GM12875 (cell line): ENCODE data around the gene HSPA12A.

ENCODE experiments used
- H3K4me3 ChIP-seq: one replicate; pipeline ENCODE4 v1.5.1; 2011; ENCODE audit warnings: low read depth, low read length, control low read depth
- TF ChIP-seq, protein P1 (sequence below): IDR thresholded peaks from 2 replicates; pipeline ENCODE4 v1.5.1; 2011; ENCODE audit warnings: low read depth, mild to moderate bottlenecking, control low read depth, inconsistent platforms, low read length, moderate library complexity, borderline replicate concordance; ENCODE audit not compliant: insufficient read depth

HSPA12A gene

GRCh38 chr10:116648903-116649302 lies 93.5 kb downstream of the HSPA12A start:
- H3K4me3 ChIP-seq = no peak overlapping the region
- TF ChIP-seq, protein P1, sequence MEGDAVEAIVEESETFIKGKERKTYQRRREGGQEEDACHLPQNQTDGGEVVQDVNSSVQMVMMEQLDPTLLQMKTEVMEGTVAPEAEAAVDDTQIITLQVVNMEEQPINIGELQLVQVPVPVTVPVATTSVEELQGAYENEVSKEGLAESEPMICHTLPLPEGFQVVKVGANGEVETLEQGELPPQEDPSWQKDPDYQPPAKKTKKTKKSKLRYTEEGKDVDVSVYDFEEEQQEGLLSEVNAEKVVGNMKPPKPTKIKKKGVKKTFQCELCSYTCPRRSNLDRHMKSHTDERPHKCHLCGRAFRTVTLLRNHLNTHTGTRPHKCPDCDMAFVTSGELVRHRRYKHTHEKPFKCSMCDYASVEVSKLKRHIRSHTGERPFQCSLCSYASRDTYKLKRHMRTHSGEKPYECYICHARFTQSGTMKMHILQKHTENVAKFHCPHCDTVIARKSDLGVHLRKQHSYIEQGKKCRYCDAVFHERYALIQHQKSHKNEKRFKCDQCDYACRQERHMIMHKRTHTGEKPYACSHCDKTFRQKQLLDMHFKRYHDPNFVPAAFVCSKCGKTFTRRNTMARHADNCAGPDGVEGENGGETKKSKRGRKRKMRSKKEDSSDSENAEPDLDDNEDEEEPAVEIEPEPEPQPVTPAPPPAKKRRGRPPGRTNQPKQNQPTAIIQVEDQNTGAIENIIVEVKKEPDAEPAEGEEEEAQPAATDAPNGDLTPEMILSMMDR = no peak

DNA sequence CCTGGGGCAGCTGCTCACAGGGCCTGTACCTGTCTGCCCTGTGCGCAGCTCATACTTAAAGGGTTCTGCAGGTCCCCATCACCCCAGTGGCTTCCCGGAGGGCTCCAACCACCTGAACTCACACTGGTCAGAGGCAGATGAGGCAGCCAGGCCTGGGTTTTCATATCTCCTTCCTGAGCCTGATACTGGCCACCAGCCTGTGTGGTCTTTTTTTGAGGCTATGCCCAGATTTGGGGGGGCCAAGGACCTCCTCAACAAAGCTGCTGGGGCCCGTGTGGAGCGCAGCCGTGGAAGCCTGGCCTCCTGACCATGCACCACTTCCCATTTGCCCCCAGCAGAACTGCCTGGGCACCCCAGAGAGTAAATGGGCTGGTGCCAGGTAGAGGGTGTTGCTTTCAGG lies 95.9 kb downstream of the HSPA12A start:
- TF ChIP-seq, protein P1 = no peak
- H3K4me3 ChIP-seq = no peak overlapping the region

- TF ChIP-seq, protein P1 = no peak
- H3K4me3 ChIP-seq = no peak overlapping the region
These were observed 104.5 kb downstream of the HSPA12A start for GRCh38 chr10:116637830-116638229.

DNA sequence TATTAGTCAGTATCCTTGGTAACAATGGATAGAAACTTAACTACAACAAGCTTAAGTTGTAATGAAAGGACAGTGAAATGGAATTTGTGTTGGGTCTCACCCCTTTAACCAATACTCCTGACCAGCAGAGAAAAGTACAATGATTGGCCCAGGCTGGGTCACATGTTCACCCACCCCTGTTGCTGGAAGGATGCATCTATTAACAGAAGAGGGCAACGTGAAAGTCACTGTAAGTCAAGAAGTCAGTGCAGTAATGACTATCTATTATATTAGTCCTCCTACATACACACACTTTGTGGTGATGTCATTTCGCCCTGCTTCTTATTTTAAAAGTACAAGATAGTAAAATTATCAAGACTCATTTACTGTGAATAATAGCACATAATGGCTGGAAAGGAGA lies 105.4 kb downstream of the HSPA12A start:
- no peak overlapping the region for H3K4me3 ChIP-seq
- TF ChIP-seq, protein P1 = no peak

- TF ChIP-seq, protein P1 = no peak
- no peak overlapping the region for H3K4me3 ChIP-seq
These were observed 106.0 kb downstream of the HSPA12A start for GRCh38 chr10:116636385-116636784.

DNA sequence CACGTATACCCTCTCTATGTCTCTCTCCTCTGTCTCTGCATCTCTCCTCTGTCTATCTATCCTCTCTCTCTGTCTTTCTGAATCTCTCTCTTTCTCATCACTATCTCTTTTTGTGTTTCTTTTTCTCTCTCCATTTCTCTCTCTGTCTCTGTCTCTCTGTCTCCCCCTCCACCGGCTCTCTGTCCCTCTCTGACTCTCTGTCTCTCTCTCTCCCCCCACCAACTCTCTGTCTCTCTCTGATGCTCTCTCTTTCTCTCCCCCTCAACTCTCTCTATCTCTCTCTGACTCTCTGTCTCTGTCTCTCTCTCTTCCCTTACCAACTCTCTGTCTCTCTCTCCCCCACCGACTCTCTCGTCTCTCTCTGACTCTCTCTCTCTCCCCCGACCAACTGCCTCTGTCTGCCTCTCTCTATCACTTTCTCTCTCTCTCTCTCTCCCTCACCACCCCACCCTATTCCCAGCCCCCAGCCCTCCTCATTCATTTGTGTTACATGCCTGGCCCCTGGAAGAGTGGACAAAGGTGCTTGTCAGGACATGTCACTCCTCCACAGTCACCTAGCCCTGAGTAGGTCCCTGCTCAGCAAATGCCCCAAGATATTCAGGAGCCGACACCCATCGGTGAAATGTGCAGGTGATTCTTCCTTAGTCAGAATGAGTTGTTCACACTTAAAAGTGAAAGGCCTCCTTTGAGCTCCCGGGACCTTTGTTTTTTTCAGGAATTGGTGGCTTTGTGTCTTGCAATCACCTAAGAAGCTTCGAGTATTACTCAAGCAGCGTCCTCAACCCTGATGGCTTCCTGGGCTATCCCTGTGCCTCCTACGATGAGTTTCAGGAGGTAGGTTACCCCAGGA lies 108.0 kb downstream of the HSPA12A start:
- TF ChIP-seq, protein P1 = no peak
- no peak overlapping the region for H3K4me3 ChIP-seq

- TF ChIP-seq, protein P1 = no peak
- no peak overlapping the region for H3K4me3 ChIP-seq
These were observed 109.2 kb downstream of the HSPA12A start for GRCh38 chr10:116633216-116633600.
